HepG2 (cell line): ENCODE measurements around the gene EXOC3L4. TPM values are rescaled to one million over a fixed set of nuclear protein-coding genes. Genes with fewer than 3 reads are reported as not detected.

ENCODE experiments used
- GFI1 ChIP-seq: sonication (generic); formaldehyde crosslinking; IDR thresholded peaks from 2 replicates; pipeline ENCODE4 v1.5.0; 2020; ENCODE audit warnings: missing genetic modification reagents, mild to moderate bottlenecking, borderline replicate concordance
- HDAC1 ChIP-seq: sonication (generic); formaldehyde crosslinking; IDR thresholded peaks from 2 replicates; pipeline ENCODE4 v1.5.1; 2020; ENCODE audit warnings: mild to moderate bottlenecking, missing genetic modification reagents
- KDM1A ChIP-seq: IDR thresholded peaks from 2 replicates; pipeline ENCODE4 v1.6.1; 2016; ENCODE audit warnings: missing compliant biosample characterization
- SALL2 ChIP-seq: sonication (generic); formaldehyde crosslinking; IDR thresholded peaks from 2 replicates; pipeline ENCODE4 v1.8.1; 2023; ENCODE audit warnings: mild to moderate bottlenecking, missing genetic modification reagents, inconsistent platforms
- SIN3B ChIP-seq: fragments of 150-350 bp; IDR thresholded peaks from 2 replicates; pipeline ENCODE4 v1.6.1; 2014; ENCODE audit warnings: low read length
- SIX4 ChIP-seq: sonication (generic); formaldehyde crosslinking; IDR thresholded peaks from 2 replicates; pipeline ENCODE4 v1.4.0; 2020; ENCODE audit warnings: missing genetic modification reagents
- SYNCRIP ChIP-seq: fragments of 200-400 bp; formaldehyde crosslinking; IDR thresholded peaks from 2 replicates; pipeline ENCODE4 v1.6.1; 2018; ENCODE audit warnings: mild to moderate bottlenecking, low read depth, low read length; ENCODE audit not compliant: insufficient read depth
- TEAD2 ChIP-seq: sonication (generic); formaldehyde crosslinking; IDR thresholded peaks from 2 replicates; pipeline ENCODE4 v1.9.0; 2021; ENCODE audit warnings: missing genetic modification reagents
- ZNF432 ChIP-seq: sonication (generic); formaldehyde crosslinking; IDR thresholded peaks from 2 replicates; pipeline ENCODE4 v1.5.0; 2020; ENCODE audit warnings: missing genetic modification reagents, mild to moderate bottlenecking, borderline replicate concordance
- ZNF441 ChIP-seq: sonication (generic); formaldehyde crosslinking; IDR thresholded peaks from 2 replicates; pipeline ENCODE4 v1.7.0; 2021; ENCODE audit warnings: missing genetic modification reagents, borderline replicate concordance
- polyA plus RNA-seq, 8 experiments: library from polyadenylated mRNA; depleted of rRNA in 3 of 8; stranded (reverse) in 7 of 8; unstranded in 1 of 8; fragments of >200 nt; fragmentation: Illumina TruSeq in 4 of 8; extraction: Trizol in 4 of 8; gene quantifications; 2 replicates each; pipeline versions ENCODE4 v1.2.1 to v1.2.3, GENCODE V29; 2011 to 2016; ENCODE audit warnings: low read depth in 4 of 8, missing spikeins in 1 of 8, mixed read lengths in 1 of 8; ENCODE audit not compliant: insufficient read depth in 1 of 8
- total RNA-seq, 5 experiments: library from RNA; depleted of rRNA; stranded (reverse); fragments of >200 nt; fragmentation: Illumina TruSeq; extraction: Trizol; gene quantifications; 2 replicates each; pipeline ENCODE4 v1.2.3, GENCODE V29; 2016; ENCODE audit warnings: low read depth in 1 of 5
- TF ChIP-seq, protein P1 (sequence below): IDR thresholded peaks from 2 replicates; pipeline ENCODE4 v1.6.1; 2012; ENCODE audit warnings: low read depth, low read length, improper control_type of control experiment
- TF ChIP-seq, protein P2 (sequence below): fragments of 450-650 bp; IDR thresholded peaks from 2 replicates; pipeline ENCODE4 v1.6.1; 2017; ENCODE audit warnings: mild to moderate bottlenecking
- TF ChIP-seq, protein P3 (sequence below): sonication (generic); formaldehyde crosslinking; IDR thresholded peaks from 2 replicates; pipeline ENCODE4 v1.4.0; 2020; ENCODE audit warnings: missing genetic modification reagents, mild to moderate bottlenecking, borderline replicate concordance
- TF ChIP-seq, protein P4 (sequence below): sonication (generic); formaldehyde crosslinking; IDR thresholded peaks from 2 replicates; pipeline ENCODE4 v1.4.0; 2020; ENCODE audit warnings: mild to moderate bottlenecking, missing genetic modification reagents
- TF ChIP-seq, protein P5 (sequence below): sonication (generic); formaldehyde crosslinking; IDR thresholded peaks from 2 replicates; pipeline ENCODE4 v1.9.0; 2022; ENCODE audit warnings: low read depth, missing genetic modification reagents
- TF ChIP-seq, protein P6 (sequence below): sonication (generic); formaldehyde crosslinking; IDR thresholded peaks from 2 replicates; pipeline ENCODE4 v1.5.0; 2020; ENCODE audit warnings: missing genetic modification reagents

The EXOC3L4 gene
- total and polyA plus RNA-seq, 2 of the 13 experiments (the other 11 are each of a cell fraction or from before 2014, with no cell fraction given), result 11.8 to 27.0 TPM

DNA sequence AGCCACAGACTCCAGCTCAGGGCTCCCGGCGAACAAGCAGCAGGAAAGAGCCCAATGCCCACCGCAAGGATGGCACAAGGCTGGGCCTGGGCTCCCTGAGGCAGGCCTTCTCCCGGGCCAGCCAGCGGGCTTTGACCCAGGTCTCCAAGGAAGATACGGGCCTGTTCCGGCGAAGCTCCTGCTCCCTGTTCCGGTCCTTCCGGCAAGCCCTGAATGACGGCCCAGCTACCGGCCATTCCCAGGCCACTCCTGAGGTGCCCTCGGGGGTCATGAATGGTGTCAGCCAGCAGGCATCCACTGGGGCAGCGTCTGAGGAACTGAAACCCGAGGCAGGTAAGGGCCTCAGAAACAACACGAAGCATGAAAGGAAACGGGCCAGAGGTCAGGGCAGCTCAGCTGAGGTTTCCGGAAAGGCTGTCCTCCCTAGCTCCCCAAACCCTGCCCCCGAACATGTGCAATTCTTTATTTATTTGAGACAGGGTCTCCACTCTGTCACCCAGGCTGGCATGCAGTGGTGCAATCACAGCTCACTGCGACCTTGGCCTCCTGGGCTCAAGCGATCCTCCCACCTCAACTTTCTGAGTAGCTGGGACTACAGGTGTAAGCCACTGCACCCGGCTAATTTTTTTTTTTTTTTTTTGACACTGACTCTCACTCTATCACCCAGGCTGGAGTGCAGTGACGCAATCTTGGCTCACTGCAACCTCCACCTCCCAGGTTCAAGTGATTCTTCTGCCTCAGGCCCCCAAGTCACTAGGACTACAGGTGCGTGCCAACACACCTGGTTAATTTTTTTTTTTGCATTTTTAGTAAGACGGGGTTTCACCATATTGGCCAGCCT is 6.0 kb downstream of the EXOC3L4 start (continued):
- TF ChIP-seq, protein P1, sequence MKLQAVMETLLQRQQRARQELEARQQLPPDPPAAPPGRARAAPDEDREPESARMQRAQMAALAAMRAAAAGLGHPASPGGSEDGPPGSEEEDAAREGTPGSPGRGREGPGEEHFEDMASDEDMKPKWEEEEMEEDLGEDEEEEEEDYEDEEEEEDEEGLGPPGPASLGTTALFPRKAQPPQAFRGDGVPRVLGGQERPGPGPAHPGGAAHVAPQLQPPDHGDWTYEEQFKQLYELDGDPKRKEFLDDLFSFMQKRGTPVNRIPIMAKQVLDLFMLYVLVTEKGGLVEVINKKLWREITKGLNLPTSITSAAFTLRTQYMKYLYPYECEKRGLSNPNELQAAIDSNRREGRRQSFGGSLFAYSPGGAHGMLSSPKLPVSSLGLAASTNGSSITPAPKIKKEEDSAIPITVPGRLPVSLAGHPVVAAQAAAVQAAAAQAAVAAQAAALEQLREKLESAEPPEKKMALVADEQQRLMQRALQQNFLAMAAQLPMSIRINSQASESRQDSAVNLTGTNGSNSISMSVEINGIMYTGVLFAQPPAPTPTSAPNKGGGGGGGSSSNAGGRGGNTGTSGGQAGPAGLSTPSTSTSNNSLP, result peak; percentile 39; the same call in 1 of the 2 replicates
- TF ChIP-seq, protein P2, sequence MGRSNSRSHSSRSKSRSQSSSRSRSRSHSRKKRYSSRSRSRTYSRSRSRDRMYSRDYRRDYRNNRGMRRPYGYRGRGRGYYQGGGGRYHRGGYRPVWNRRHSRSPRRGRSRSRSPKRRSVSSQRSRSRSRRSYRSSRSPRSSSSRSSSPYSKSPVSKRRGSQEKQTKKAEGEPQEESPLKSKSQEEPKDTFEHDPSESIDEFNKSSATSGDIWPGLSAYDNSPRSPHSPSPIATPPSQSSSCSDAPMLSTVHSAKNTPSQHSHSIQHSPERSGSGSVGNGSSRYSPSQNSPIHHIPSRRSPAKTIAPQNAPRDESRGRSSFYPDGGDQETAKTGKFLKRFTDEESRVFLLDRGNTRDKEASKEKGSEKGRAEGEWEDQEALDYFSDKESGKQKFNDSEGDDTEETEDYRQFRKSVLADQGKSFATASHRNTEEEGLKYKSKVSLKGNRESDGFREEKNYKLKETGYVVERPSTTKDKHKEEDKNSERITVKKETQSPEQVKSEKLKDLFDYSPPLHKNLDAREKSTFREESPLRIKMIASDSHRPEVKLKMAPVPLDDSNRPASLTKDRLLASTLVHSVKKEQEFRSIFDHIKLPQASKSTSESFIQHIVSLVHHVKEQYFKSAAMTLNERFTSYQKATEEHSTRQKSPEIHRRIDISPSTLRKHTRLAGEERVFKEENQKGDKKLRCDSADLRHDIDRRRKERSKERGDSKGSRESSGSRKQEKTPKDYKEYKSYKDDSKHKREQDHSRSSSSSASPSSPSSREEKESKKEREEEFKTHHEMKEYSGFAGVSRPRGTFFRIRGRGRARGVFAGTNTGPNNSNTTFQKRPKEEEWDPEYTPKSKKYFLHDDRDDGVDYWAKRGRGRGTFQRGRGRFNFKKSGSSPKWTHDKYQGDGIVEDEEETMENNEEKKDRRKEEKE, result no peak
- TF ChIP-seq GFI1, result peak; percentile 97
- TF ChIP-seq, protein P3, sequence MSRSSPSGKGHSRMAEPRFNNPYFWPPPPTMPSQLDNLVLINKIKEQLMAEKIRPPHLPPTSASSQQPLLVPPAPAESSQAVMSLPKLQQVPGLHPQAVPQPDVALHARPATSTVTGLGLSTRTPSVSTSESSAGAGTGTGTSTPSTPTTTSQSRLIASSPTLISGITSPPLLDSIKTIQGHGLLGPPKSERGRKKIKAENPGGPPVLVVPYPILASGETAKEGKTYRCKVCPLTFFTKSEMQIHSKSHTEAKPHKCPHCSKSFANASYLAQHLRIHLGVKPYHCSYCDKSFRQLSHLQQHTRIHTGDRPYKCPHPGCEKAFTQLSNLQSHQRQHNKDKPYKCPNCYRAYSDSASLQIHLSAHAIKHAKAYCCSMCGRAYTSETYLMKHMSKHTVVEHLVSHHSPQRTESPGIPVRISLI (CRISPR knock-in tag), result peak; percentile 97
- TF ChIP-seq, protein P4, sequence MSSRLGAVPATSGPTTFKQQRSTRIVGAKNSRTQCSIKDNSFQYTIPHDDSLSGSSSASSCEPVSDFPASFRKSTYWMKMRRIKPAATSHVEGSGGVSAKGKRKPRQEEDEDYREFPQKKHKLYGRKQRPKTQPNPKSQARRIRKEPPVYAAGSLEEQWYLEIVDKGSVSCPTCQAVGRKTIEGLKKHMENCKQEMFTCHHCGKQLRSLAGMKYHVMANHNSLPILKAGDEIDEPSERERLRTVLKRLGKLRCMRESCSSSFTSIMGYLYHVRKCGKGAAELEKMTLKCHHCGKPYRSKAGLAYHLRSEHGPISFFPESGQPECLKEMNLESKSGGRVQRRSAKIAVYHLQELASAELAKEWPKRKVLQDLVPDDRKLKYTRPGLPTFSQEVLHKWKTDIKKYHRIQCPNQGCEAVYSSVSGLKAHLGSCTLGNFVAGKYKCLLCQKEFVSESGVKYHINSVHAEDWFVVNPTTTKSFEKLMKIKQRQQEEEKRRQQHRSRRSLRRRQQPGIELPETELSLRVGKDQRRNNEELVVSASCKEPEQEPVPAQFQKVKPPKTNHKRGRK, result no peak
- TF ChIP-seq, protein P5, sequence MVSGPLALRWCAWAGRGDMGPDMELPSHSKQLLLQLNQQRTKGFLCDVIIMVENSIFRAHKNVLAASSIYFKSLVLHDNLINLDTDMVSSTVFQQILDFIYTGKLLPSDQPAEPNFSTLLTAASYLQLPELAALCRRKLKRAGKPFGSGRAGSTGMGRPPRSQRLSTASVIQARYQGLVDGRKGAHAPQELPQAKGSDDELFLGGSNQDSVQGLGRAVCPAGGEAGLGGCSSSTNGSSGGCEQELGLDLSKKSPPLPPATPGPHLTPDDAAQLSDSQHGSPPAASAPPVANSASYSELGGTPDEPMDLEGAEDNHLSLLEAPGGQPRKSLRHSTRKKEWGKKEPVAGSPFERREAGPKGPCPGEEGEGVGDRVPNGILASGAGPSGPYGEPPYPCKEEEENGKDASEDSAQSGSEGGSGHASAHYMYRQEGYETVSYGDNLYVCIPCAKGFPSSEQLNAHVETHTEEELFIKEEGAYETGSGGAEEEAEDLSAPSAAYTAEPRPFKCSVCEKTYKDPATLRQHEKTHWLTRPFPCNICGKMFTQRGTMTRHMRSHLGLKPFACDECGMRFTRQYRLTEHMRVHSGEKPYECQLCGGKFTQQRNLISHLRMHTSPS (CRISPR knock-in tag), result peak; percentile 97
- TF ChIP-seq TEAD2, result no peak
- peak; percentile 91 for TF ChIP-seq HDAC1 (CRISPR knock-in tag)
- TF ChIP-seq SIN3B, result no peak
- TF ChIP-seq KDM1A (CRISPR knock-in tag), result peak; percentile 47; the same call in 1 of the 2 replicates
- TF ChIP-seq ZNF441 (CRISPR knock-in tag), result peak; percentile 62; the same call in 1 of the 2 replicates
- peak; percentile 84 for TF ChIP-seq SIX4 (CRISPR knock-in tag)
- peak; percentile 79; the same call in 1 of the 2 replicates for TF ChIP-seq SALL2 (CRISPR knock-in tag)
- no peak for TF ChIP-seq SYNCRIP
- TF ChIP-seq, protein P6, sequence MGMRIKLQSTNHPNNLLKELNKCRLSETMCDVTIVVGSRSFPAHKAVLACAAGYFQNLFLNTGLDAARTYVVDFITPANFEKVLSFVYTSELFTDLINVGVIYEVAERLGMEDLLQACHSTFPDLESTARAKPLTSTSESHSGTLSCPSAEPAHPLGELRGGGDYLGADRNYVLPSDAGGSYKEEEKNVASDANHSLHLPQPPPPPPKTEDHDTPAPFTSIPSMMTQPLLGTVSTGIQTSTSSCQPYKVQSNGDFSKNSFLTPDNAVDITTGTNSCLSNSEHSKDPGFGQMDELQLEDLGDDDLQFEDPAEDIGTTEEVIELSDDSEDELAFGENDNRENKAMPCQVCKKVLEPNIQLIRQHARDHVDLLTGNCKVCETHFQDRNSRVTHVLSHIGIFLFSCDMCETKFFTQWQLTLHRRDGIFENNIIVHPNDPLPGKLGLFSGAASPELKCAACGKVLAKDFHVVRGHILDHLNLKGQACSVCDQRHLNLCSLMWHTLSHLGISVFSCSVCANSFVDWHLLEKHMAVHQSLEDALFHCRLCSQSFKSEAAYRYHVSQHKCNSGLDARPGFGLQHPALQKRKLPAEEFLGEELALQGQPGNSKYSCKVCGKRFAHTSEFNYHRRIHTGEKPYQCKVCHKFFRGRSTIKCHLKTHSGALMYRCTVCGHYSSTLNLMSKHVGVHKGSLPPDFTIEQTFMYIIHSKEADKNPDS (CRISPR knock-in tag), result no peak
- no peak for TF ChIP-seq ZNF432 (CRISPR knock-in tag)
